H1 (cell line): ENCODE results near the gene UMPS. TPM values are rescaled to one million over a fixed set of nuclear protein-coding genes. Genes with fewer than 3 reads are reported as not detected.

Experiments used
- CTCF ChIA-PET: fragments of 300-600 bp; sonication (Branson Sonifier 250); formaldehyde crosslinking; loops from one replicate; lab custom pipeline; 2021; ENCODE audit not compliant: partially characterized antibody; lab: Charles Lee
- POLR2A ChIA-PET: fragments of 300-600 bp; sonication (Branson Sonifier 250); formaldehyde crosslinking; loops from one replicate; lab custom pipeline; 2021; ENCODE audit warnings: inconsistent platforms; ENCODE audit not compliant: partially characterized antibody; lab: Charles Lee
- DNase-seq, 2 experiments: peaks; one replicate each; pipeline versions ENCODE4 v3.0.0 to v3.0.0-alpha.2; 2010 to 2022; ENCODE audit warnings: low spot score in 2 of 2, low read depth in 1 of 2, mixed read lengths in 1 of 2
- FAIRE-seq: peaks from 2 replicates; lab custom pipeline; 2011; peaks lifted over from hg19 to GRCh38; lab: Jason Lieb, UNC
- H2AFZ ChIP-seq: 2 replicates; pipeline ENCODE4 v1.8.1; 2012; ENCODE audit warnings: low read length, inconsistent platforms
- H2AK5ac ChIP-seq: 2 replicates; pipeline ENCODE4 v1.6.1; 2013; ENCODE audit warnings: low read depth, low read length
- H2BK120ac ChIP-seq: replicated peaks from 2 replicates; pipeline ENCODE3; 2013; ENCODE audit warnings: low read depth, low read length, inconsistent platforms
- H2BK12ac ChIP-seq: 2 replicates; pipeline ENCODE4 v1.6.1; 2013; ENCODE audit warnings: low read depth, low read length
- H2BK15ac ChIP-seq: 2 replicates; pipeline ENCODE4 v1.6.1; 2013; ENCODE audit warnings: low read length
- H2BK20ac ChIP-seq: 2 replicates; pipeline ENCODE4 v1.6.1; 2013; ENCODE audit warnings: low read length
- H2BK5ac ChIP-seq: 2 replicates; pipeline ENCODE4 v1.6.1; 2013; ENCODE audit warnings: low read depth, low read length
- H3K14ac ChIP-seq: 2 replicates; pipeline ENCODE4 v1.6.1; 2013; ENCODE audit warnings: inconsistent platforms; ENCODE audit not compliant: insufficient read length
- H3K18ac ChIP-seq: 2 replicates; pipeline ENCODE4 v1.6.1; 2013; ENCODE audit warnings: low read length; ENCODE audit errors: extremely low read depth
- H3K23ac ChIP-seq: 2 replicates; pipeline ENCODE4 v1.6.1; 2013; ENCODE audit warnings: inconsistent platforms; ENCODE audit not compliant: insufficient read length
- H3K23me2 ChIP-seq: 2 replicates; pipeline ENCODE4 v1.6.1; 2013; ENCODE audit warnings: low read depth, low read length
- H3K27ac ChIP-seq: 2 replicates; pipeline ENCODE4 v1.6.1; 2011; ENCODE audit warnings: low read depth, low read length, inconsistent platforms
- H3K27me3 ChIP-seq, 4 experiments: replicated peaks in 1 of 4; 1 replicate in 1 of 4; 2 replicates in 3 of 4; pipeline versions ENCODE4 v1.6.1 to v1.8.1; 2011 to 2013; ENCODE audit warnings: low read length in 3 of 4, mild to moderate bottlenecking in 3 of 4, inconsistent platforms in 2 of 4, mixed read lengths in 2 of 4, moderate library complexity in 1 of 4; ENCODE audit not compliant: control insufficient read depth in 3 of 4, insufficient read depth in 3 of 4; ENCODE audit errors: extremely low read depth in 1 of 4
- H3K36me3 ChIP-seq, 4 experiments: 2 replicates each; pipeline versions ENCODE4 v1.6.1 to v1.8.1; 2011 to 2013; ENCODE audit warnings: mild to moderate bottlenecking in 4 of 4, low read length in 3 of 4, moderate library complexity in 2 of 4, control low read depth in 1 of 4, inconsistent platforms in 1 of 4; ENCODE audit not compliant: insufficient read depth in 4 of 4, control insufficient read depth in 2 of 4
- H3K4ac ChIP-seq: replicated peaks from 2 replicates; pipeline ENCODE3; 2013; ENCODE audit warnings: low read length, low read depth, mixed read lengths, inconsistent platforms; ENCODE audit not compliant: insufficient read length
- H3K4me1 ChIP-seq, 4 experiments: replicated peaks in 1 of 4; 1 replicate in 1 of 4; 2 replicates in 3 of 4; pipeline versions ENCODE4 v1.6.1 to v1.8.1; 2011 to 2013; ENCODE audit warnings: low read length in 3 of 4, inconsistent platforms in 2 of 4, mixed read lengths in 1 of 4; ENCODE audit not compliant: insufficient read depth in 4 of 4, control insufficient read depth in 3 of 4
- H3K4me2 ChIP-seq, 2 experiments: 2 replicates each; pipeline versions ENCODE4 v1.6.1 to v1.8.1; 2011 to 2013; ENCODE audit warnings: low read depth in 2 of 2, low read length in 2 of 2, control low read depth in 1 of 2, inconsistent platforms in 1 of 2, mild to moderate bottlenecking in 1 of 2; ENCODE audit not compliant: insufficient read depth in 1 of 2
- H3K4me3 ChIP-seq, 4 experiments: fragments of 200-600, 300-600 bp in 1 of 4; sonication (generic), shearing (Covaris generic), sonication (Bioruptor Twin) in 1 of 4; 2 replicates each; pipeline versions ENCODE4 v1.5.1 to v1.8.1; 2011 to 2016; ENCODE audit warnings: low read length in 4 of 4, low read depth in 3 of 4, control low read depth in 2 of 4, inconsistent platforms in 2 of 4, mild to moderate bottlenecking in 2 of 4, mixed read lengths in 1 of 4, moderate library complexity in 1 of 4; ENCODE audit not compliant: insufficient read depth in 2 of 4; ENCODE audit errors: extremely low read depth in 1 of 4
- H3K56ac ChIP-seq: replicated peaks from 2 replicates; pipeline ENCODE3; 2013; ENCODE audit warnings: low read depth, mild to moderate bottlenecking, mixed read lengths, low read length, inconsistent platforms; ENCODE audit not compliant: insufficient read length
- H3K79me1 ChIP-seq: 2 replicates; pipeline ENCODE4 v1.6.1; 2013; ENCODE audit warnings: low read depth, low read length, control low read depth
- H3K79me2 ChIP-seq, 2 experiments: 2 replicates each; pipeline versions ENCODE4 v1.6.1 to v1.8.1; 2012 to 2013; ENCODE audit warnings: low read length in 2 of 2, mild to moderate bottlenecking in 2 of 2, inconsistent platforms in 1 of 2; ENCODE audit not compliant: insufficient read depth in 2 of 2, control insufficient read depth in 1 of 2
- H3K9ac ChIP-seq, 4 experiments: replicated peaks in 1 of 4; 1 replicate in 1 of 4; 2 replicates in 3 of 4; pipeline versions ENCODE4 v1.6.1 to v1.8.1; 2011 to 2013; ENCODE audit warnings: low read depth in 3 of 4, low read length in 3 of 4, control low read depth in 2 of 4, mild to moderate bottlenecking in 2 of 4, moderate library complexity in 2 of 4, inconsistent platforms in 1 of 4; ENCODE audit errors: extremely low read depth in 1 of 4
- H3K9me3 ChIP-seq, 2 experiments: 2 replicates each; pipeline versions ENCODE4 v1.6.1 to v1.8.1; 2012 to 2013; ENCODE audit warnings: mild to moderate bottlenecking in 2 of 2, moderate library complexity in 2 of 2, control low read depth in 1 of 2, inconsistent platforms in 1 of 2, low read depth in 1 of 2, low read length in 1 of 2, mixed read lengths in 1 of 2; ENCODE audit not compliant: insufficient read depth in 2 of 2
- H4K20me1 ChIP-seq, 2 experiments: replicated peaks in 1 of 2; 2 replicates each; pipeline versions ENCODE3 to v1.8.1; 2011 to 2013; ENCODE audit warnings: inconsistent platforms in 2 of 2, low read length in 2 of 2, mild to moderate bottlenecking in 1 of 2; ENCODE audit not compliant: insufficient read depth in 2 of 2, control insufficient read depth in 1 of 2
- H4K5ac ChIP-seq: 2 replicates; pipeline ENCODE4 v1.6.1; 2013; ENCODE audit warnings: low read length, low read depth, mixed read lengths, inconsistent platforms; ENCODE audit not compliant: insufficient read length
- H4K8ac ChIP-seq: 2 replicates; pipeline ENCODE4 v1.8.0; 2013; ENCODE audit warnings: mild to moderate bottlenecking, moderate library complexity, low read length, inconsistent platforms; ENCODE audit not compliant: insufficient read depth; ENCODE audit errors: extremely low read depth
- H4K91ac ChIP-seq: replicated peaks from 2 replicates; pipeline ENCODE3; 2013; ENCODE audit warnings: low read length, mixed read lengths, inconsistent platforms; ENCODE audit not compliant: insufficient read length
- ASH2L ChIP-seq: fragments of 200-600, 300-600 bp; sonication (generic); IDR thresholded peaks from one replicate; pipeline ENCODE4 v1.7.1; 2017; ENCODE audit warnings: low read length
- E2F6 ChIP-seq: IDR thresholded peaks from 2 replicates; pipeline ENCODE4 v1.6.1; 2012; ENCODE audit warnings: inconsistent platforms
- MAFK ChIP-seq: IDR thresholded peaks from 2 replicates; pipeline ENCODE4 v1.6.1; 2012; ENCODE audit warnings: low read depth, mild to moderate bottlenecking, improper control_type of control experiment, low read length
- SAP30 ChIP-seq: fragments of 300-600 bp; sonication (generic); IDR thresholded peaks from 2 replicates; pipeline ENCODE4 v1.7.1; 2012; ENCODE audit warnings: low read length, moderate library complexity, mild to moderate bottlenecking, inconsistent platforms; ENCODE audit not compliant: insufficient read depth, insufficient replicate concordance
- USF2 ChIP-seq: IDR thresholded peaks from 2 replicates; pipeline ENCODE4 v1.6.1; 2011; ENCODE audit warnings: low read length, improper control_type of control experiment
- WGBS, 2 experiments: shearing (Covaris generic) in 1 of 2; methylation state at CpG; one replicate each; pipeline versions ENCODE4 v1.1.6 to v1.1.7; 2013 to 2015; ENCODE audit warnings: low lambda C conversion rate in 2 of 2, mixed read lengths in 2 of 2, inconsistent platforms in 1 of 2, low coverage in 1 of 2, missing lambda C conversion rate in 1 of 2; ENCODE audit not compliant: insufficient replicate concordance in 2 of 2, insufficient coverage in 1 of 2, insufficient read length in 1 of 2; ENCODE audit errors: extremely low coverage in 1 of 2, missing lambda C conversion rate in 1 of 2; 5-methylcytosine and 5-hydroxymethylcytosine counted together
- polyA plus RNA-seq, 7 experiments: library from polyadenylated mRNA; depleted of rRNA in 3 of 7; stranded (reverse) in 5 of 7; unstranded in 2 of 7; fragments of >200 nt in 5 of 7; fragments of 200-250 nt in 2 of 7; gene quantifications; 1 replicate in 5 of 7; 2 replicates in 1 of 7; 4 replicates in 1 of 7; pipeline versions ENCODE4 v1.2.1 to v1.2.3, GENCODE V29; 2011 to 2013; ENCODE audit warnings: missing spikeins in 2 of 7, mixed read lengths in 2 of 7
- total RNA-seq: library from RNA; stranded (reverse); fragmentation: NEBNext Ultra II Directional; extraction: Animal tissue kit (Norgen Biotek cat#: 25700); gene quantifications from 2 replicates; pipeline ENCODE4 v1.2.1, GENCODE V29; 2021
- TF ChIP-seq, protein P1 (sequence below): IDR thresholded peaks from 2 replicates; pipeline ENCODE4 v1.6.1; 2011; ENCODE audit warnings: low read depth, mild to moderate bottlenecking, low read length; ENCODE audit not compliant: insufficient read depth

The UMPS gene
- total and polyA plus RNA-seq, 2 of the 8 experiments (the other 6 are each of a cell fraction or from before 2014, with no cell fraction given) = 32.8 to 59.0 TPM

GRCh38 chr3:124700880-124701684, 29.2 kb upstream of the UMPS start:
- peak overlapping the region; percentile 47; the same call in 1 of the 2 replicates for H2AFZ ChIP-seq

More at GRCh38 chr3:124700880-124701684, 29.2 kb upstream of the UMPS start:
- no peak; the same call in 1 of the 2 replicates for TF ChIP-seq E2F6
- TF ChIP-seq, protein P1, sequence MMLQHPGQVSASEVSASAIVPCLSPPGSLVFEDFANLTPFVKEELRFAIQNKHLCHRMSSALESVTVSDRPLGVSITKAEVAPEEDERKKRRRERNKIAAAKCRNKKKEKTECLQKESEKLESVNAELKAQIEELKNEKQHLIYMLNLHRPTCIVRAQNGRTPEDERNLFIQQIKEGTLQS = peak; percentile 52; the same call in 1 of the 2 replicates
- no peak for TF ChIP-seq SAP30
- TF ChIP-seq ASH2L = no peak
- peak; percentile 87 for TF ChIP-seq USF2
- no peak for TF ChIP-seq MAFK
- no peak for DNase-seq
- H2BK15ac ChIP-seq = no peak overlapping the region
- no peaks in the 10 kb centered on the region for H3K36me3 ChIP-seq
- no peaks in the 10 kb centered on the region for H3K79me2 ChIP-seq
- H3K23me2 ChIP-seq = no peaks in the 10 kb centered on the region; the same call in 1 of the 2 replicates
- H4K20me1 ChIP-seq = no peaks in the 10 kb centered on the region
- no peak overlapping the region for H3K56ac ChIP-seq
- no peak overlapping the region for H4K5ac ChIP-seq
- H3K27ac ChIP-seq = no peak overlapping the region
- H2BK20ac ChIP-seq = 0 out of 2 replicates have a peak overlapping the region, but pooled peaks have one; percentile 27
- H2BK12ac ChIP-seq = no peak overlapping the region
- no peak overlapping the region for H2BK5ac ChIP-seq
- H3K4me3 ChIP-seq = no peak overlapping the region
- H3K9me3 ChIP-seq = no peaks in the 10 kb centered on the region
- CTCF ChIA-PET = interaction anchor here (0.7 to 1.7 kb wide), 6 partner anchors 13 to 200 kb away, joined by 3 to 8 read pairs (median 4); no protein-coding TSS in a partner anchor
- H3K4me1 ChIP-seq = peaks cover 0 to 2% (median 0%) of the 10 kb centered on the region in 4 experiments; a peak in 1 of 7 replicates
- H2BK120ac ChIP-seq = no peak overlapping the region
- no peak overlapping the region for H3K23ac ChIP-seq
- H3K14ac ChIP-seq = no peak overlapping the region
- no peak overlapping the region for H4K8ac ChIP-seq
- peak overlapping the region; percentile 2 for H4K91ac ChIP-seq
- POLR2A ChIA-PET = interaction anchor here (0.7 to 1.6 kb wide), 3 partner anchors 12 to 90 kb away, joined by 3 read pairs; no protein-coding TSS in a partner anchor
- FAIRE-seq = no peak
- H2AK5ac ChIP-seq = no peak overlapping the region
- no peak overlapping the region for H3K4ac ChIP-seq
- no peaks in the 10 kb centered on the region for H3K79me1 ChIP-seq
- no peaks in the 10 kb centered on the region for H3K27me3 ChIP-seq
- 94% methylated on average over 13 of the region's 15 CpGs; no CpG with 5 or more reads in 1 of the 2 experiments for WGBS, 2 experiments
- no peak overlapping the region for H3K18ac ChIP-seq
- no peak overlapping the region for H3K4me2 ChIP-seq
- H3K9ac ChIP-seq = no peak overlapping the region
